BJ (cell line): ENCODE data around the gene FFAR3. TPM values are rescaled to one million over a fixed set of nuclear protein-coding genes. Genes with fewer than 3 reads are reported as not detected.
"Not testable (repeated sequence)": the region's sequence is repeated elsewhere in the genome, so short reads cannot be mapped to it uniquely, and the experiment has no call there.

Experiments
- CTCF ChIA-PET: fragments of 350-600 bp; formaldehyde crosslinking; extraction: SDS; loops from one replicate; lab custom pipeline; 2021; ENCODE audit warnings: antibody characterized with exemption, inconsistent platforms; lab: Yijun Ruan, JAX
- POLR2A ChIA-PET: fragments of 300-600 bp; sonication (Branson Sonifier 250); formaldehyde crosslinking; extraction: SDS; loops from one replicate; lab custom pipeline; 2021; ENCODE audit warnings: antibody characterized with exemption; lab: Charles Lee
- DNase-seq: peaks from one replicate; pipeline ENCODE4 v3.0.0-alpha.2; 2011; ENCODE audit warnings: low read depth
- H3K27me3 ChIP-seq: 2 replicates; pipeline ENCODE4 v1.6.0; 2011; ENCODE audit warnings: low read length; ENCODE audit not compliant: control insufficient read depth, insufficient read depth
- H3K36me3 ChIP-seq: 2 replicates; pipeline ENCODE4 v1.5.1; 2011; ENCODE audit warnings: low read length; ENCODE audit not compliant: control insufficient read depth, insufficient read depth
- H3K4me3 ChIP-seq: 2 replicates; pipeline ENCODE4 v1.5.1; 2011; ENCODE audit warnings: low read depth, mild to moderate bottlenecking, control low read depth, low read length
- CTCF ChIP-seq: IDR thresholded peaks from 2 replicates; pipeline ENCODE4 v1.5.1; 2011; ENCODE audit warnings: low read depth, mild to moderate bottlenecking, control low read depth, inconsistent platforms, low read length, moderate library complexity; ENCODE audit not compliant: insufficient read depth
- polyA plus RNA-seq: library from polyadenylated mRNA; depleted of rRNA; stranded (reverse); fragments of >200 nt; gene quantifications from 2 replicates; pipeline ENCODE4 v1.2.3, GENCODE V29; 2011

The FFAR3 gene
- polyA plus RNA-seq, 1 experiment: not detected

GRCh38 chr19:35354898-35355297 lies 3.4 kb upstream of the FFAR3 start:
- Histone ChIP-seq H3K4me3 (no peak overlapping the region), H3K27me3 (peaks cover 2% of the 10 kb centered on the region; the same call in 1 of the 2 replicates), H3K36me3 (no peaks in the 10 kb centered on the region)
- no peak for TF ChIP-seq CTCF
- ChIA-PET POLR2A (no interaction called here), CTCF (interaction anchor here (0.6 to 4.2 kb wide), 4 partner anchors 10 to 465 kb away, joined by 4 to 36 read pairs (median 11); no protein-coding TSS in a partner anchor)
- DNase-seq: no peak

DNA sequence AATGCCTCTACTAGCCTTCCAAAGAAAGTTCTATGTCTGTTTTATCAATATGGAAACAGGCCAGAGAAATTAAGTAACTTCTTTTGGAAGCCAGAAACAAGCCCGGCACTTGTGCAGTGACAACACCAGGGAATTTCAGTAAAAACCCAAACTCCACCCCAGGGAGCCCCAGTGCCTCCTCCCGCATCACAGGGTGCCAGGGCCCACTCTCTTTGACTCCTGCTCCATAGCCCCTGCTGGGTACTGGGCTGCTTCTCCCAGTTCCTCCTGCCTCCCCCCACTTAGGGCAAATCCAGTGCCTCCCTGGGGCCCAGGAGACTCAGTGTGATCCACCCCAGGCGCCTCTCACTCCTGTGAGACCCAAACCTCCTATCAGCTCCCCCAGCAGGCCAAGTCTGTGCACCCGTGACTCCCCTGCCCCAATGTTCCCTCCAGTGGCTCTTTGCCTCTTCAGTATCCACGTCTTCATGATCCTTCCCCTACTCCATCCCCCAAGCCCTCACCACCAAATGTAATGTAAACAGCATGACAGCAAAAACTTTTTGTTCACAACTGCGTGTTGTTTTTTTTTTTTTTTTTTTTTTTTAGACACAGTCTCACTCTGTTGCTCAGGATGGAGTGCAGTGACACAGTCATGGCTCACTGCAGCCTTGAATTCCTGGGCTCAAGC lies 2.3 kb upstream of the FFAR3 start:
- Histone ChIP-seq H3K27me3 (peaks cover 2% of the 10 kb centered on the region; the same call in 1 of the 2 replicates), H3K36me3 (no peaks in the 10 kb centered on the region), H3K4me3 (no peak overlapping the region)
- TF ChIP-seq CTCF: no peak
- ChIA-PET CTCF (interaction anchor here (4.2 kb wide), 1 partner anchor 140 kb away, joined by 36 read pairs; no protein-coding TSS in a partner anchor), POLR2A (no interaction called here)
- DNase-seq: no peak

- DNase-seq, H3K4me3 ChIP-seq, CTCF ChIA-PET, H3K27me3 ChIP-seq, POLR2A ChIA-PET, H3K36me3 ChIP-seq: not testable (repeated sequence)
These were observed 574 bp downstream of the FFAR3 start for GRCh38 chr19:35358834-35359233.

GRCh38 chr19:35359395-35359794 lies 1.1 kb downstream of the FFAR3 start:
- POLR2A ChIA-PET, H3K4me3 ChIP-seq, CTCF ChIA-PET: not testable (repeated sequence)

GRCh38 chr19:35360081-35360480 lies 1.8 kb downstream of the FFAR3 start:
- DNase-seq, CTCF ChIA-PET, H3K27me3 ChIP-seq: not testable (repeated sequence)

More at GRCh38 chr19:35359395-35359794, 1.1 kb downstream of the FFAR3 start:
- not testable (repeated sequence) for H3K27me3 ChIP-seq, H3K36me3 ChIP-seq, DNase-seq

GRCh38 chr19:35360880-35361420 lies 2.7 kb downstream of the FFAR3 start:
- H3K36me3 ChIP-seq: no peaks in the 10 kb centered on the region
- POLR2A ChIA-PET: no interaction called here
- TF ChIP-seq CTCF: no peak
- no peak for DNase-seq
- H3K4me3 ChIP-seq: no peak overlapping the region
- no peaks in the 10 kb centered on the region; the same call in none of the 2 replicates for H3K27me3 ChIP-seq
- CTCF ChIA-PET: no interaction called here

More at GRCh38 chr19:35360081-35360480, 1.8 kb downstream of the FFAR3 start:
- POLR2A ChIA-PET, H3K36me3 ChIP-seq, H3K4me3 ChIP-seq: not testable (repeated sequence)
